ENCODE results near the gene RBM20. TPM values are rescaled to one million over a fixed set of nuclear protein-coding genes. Genes with fewer than 3 reads are reported as not detected.
"Not testable (repeated sequence)": the region's sequence is repeated elsewhere in the genome, so short reads cannot be mapped to it uniquely, and the experiment has no call there.

RBM20 gene
- total and polyA plus RNA-seq, 8 donors: under 0.01 to 6.2 (median 0.59) TPM; not detected in 2

DNA sequence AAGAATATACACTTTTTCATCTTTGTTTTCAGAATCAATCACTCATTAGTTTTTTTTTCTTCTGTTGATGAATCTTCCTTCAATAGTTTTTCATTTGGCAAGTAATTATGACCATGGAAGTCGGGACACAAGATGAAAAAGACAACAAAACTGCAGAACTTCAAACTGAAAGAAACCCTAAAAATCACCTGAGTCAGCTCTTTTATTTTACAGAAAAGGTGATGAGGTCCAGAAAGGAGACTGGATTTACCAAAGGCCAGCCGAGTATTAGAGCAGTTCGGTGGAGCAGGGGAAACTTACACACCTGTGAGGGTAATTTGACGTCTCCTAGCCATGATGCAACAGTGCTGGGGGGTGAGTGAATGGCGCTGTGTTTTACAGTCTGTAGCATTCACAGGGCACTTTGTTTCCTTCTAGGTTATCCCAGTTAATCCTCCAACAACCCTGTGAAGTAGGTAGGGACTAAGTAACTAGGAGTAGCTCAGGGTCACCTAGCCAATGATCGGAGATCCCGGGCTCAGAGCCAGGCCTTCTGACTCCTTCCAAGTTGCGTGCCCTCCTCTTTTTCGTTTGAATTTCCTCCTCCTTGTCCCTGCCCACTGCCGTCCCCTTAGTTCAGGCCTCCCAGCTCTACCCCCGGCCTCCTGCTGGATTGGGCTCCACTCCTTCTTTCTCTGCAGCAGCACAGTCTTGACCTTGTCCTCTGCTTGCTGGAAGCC is 14.0 kb downstream of the RBM20 start:
- Histone ChIP-seq H3K9me3 (no peaks in the 10 kb centered on the region), H3K36me3 (no peaks in the 10 kb centered on the region), H3K27me3 (peaks cover 0 to 33% (median 8%) of the 10 kb centered on the region in 3 donors), H3K4me3 (no peak overlapping the region), H3K27ac (no peak overlapping the region), H3K4me1 (peaks cover 0 to 5% (median 0%) of the 10 kb centered on the region in 4 donors)
- TF ChIP-seq POLR2A (IDR thresholded peaks at IDR 0.05) (no peak), POLR2AphosphoS5 (IDR thresholded peaks at IDR 0.05) (no peak), EP300 (IDR thresholded peaks at IDR 0.05) (no peak)
- TF ChIP-seq, protein P1, sequence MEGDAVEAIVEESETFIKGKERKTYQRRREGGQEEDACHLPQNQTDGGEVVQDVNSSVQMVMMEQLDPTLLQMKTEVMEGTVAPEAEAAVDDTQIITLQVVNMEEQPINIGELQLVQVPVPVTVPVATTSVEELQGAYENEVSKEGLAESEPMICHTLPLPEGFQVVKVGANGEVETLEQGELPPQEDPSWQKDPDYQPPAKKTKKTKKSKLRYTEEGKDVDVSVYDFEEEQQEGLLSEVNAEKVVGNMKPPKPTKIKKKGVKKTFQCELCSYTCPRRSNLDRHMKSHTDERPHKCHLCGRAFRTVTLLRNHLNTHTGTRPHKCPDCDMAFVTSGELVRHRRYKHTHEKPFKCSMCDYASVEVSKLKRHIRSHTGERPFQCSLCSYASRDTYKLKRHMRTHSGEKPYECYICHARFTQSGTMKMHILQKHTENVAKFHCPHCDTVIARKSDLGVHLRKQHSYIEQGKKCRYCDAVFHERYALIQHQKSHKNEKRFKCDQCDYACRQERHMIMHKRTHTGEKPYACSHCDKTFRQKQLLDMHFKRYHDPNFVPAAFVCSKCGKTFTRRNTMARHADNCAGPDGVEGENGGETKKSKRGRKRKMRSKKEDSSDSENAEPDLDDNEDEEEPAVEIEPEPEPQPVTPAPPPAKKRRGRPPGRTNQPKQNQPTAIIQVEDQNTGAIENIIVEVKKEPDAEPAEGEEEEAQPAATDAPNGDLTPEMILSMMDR (IDR thresholded peaks at IDR 0.05): no peak
- WGBS, 5 donors: 55 to 69% (median 59%) methylated on average over 11 of the region's 11 CpGs
- DNase-seq: no peak
- intact Hi-C loops (cut with DNase I; ENCODE audit: low total_unique reads): no loop called here

DNA sequence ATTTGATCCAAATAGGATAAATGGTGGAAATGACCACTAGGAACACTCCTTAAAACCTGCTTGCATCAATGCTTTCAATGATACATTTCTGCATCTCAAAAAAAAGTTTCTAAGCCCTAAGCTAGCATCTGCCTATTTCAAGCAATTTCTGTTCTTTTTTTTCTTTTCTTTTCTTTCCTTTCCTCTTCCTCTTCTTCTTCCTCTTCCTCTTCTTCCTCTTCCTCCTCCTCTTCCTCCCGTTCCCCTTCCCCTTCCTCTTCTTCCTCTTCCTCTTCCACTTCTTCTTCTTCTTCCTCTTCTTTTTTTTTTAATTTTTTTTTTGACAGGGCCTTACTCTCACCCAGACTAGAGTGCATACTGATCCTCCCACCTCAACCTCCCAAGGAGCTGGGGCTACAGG is 15.4 kb downstream of the RBM20 start:
- H3K4me3 ChIP-seq: no peak overlapping the region
- H3K4me1 ChIP-seq: peaks cover 0 to 5% (median 0%) of the 10 kb centered on the region in 4 donors
- TF ChIP-seq EP300 (IDR thresholded peaks at IDR 0.05): no peak
- TF ChIP-seq POLR2AphosphoS5 (IDR thresholded peaks at IDR 0.05): no peak
- no peak for TF ChIP-seq POLR2A (IDR thresholded peaks at IDR 0.05)
- TF ChIP-seq, protein P1 (IDR thresholded peaks at IDR 0.05): no peak
- H3K36me3 ChIP-seq: no peaks in the 10 kb centered on the region
- intact Hi-C loops (cut with DNase I; ENCODE audit: low total_unique reads): no loop called here
- DNase-seq: no peak
- 52 to 85% (median 75%) methylated on average over 1 of the region's 1 CpG for WGBS, 5 donors
- H3K9me3 ChIP-seq: no peaks in the 10 kb centered on the region
- H3K27me3 ChIP-seq: peaks cover 0 to 22% (median 0%) of the 10 kb centered on the region in 3 donors
- H3K27ac ChIP-seq: no peak overlapping the region

DNA sequence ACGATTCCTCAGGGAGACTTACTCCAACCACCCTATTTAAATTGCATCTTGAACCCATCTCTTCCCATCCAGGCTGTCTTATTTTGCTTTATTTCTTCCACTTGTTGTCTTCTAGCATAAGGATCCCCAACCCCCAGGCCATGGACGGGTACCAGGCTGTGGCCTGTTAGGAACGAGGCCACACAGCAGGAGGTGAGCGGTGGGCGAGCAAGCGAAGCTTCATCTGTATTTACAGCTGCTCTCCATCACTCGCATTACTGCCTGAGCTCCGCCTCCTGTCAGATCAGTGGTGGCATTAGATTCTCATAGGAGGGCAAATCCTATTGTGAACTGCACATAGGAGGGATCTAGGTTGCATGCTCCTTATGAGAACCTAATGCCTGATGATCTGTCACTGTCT is 16.2 kb downstream of the RBM20 start:
- H3K27ac ChIP-seq; H3K9me3 ChIP-seq; H3K4me3 ChIP-seq; DNase-seq; intact Hi-C loops (cut with DNase I; ENCODE audit: low total_unique reads); H3K4me1 ChIP-seq; H3K36me3 ChIP-seq: not testable (repeated sequence)
- peaks cover 0 to 22% (median 0%) of the 10 kb centered on the region in 3 donors for H3K27me3 ChIP-seq
- WGBS, 5 donors: 77 to 90% (median 83%) methylated on average over 8 of the region's 8 CpGs

DNA sequence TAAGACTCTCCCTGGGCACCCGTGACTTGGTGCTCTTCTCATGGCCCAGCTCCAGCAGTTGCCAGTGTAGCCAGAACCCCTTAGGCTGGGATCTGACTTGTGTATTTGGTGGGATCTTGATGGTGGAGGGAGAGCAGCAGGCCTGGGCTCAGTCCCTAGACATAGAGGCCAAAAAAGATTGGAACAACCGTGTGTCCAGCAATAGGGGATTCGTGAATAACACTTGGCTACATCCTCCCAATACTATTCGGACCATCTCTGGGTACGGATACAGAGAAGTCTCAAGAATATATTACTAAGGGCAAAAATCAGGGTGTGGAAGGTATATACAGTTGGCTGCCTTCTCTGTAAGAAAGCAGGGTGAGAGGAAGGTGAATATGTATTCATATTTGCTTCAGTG is 17.2 kb downstream of the RBM20 start:
- no peaks in the 10 kb centered on the region for H3K36me3 ChIP-seq
- no peak overlapping the region for H3K4me3 ChIP-seq
- no peak for DNase-seq
- intact Hi-C loops (cut with DNase I; ENCODE audit: low total_unique reads): no loop called here
- no peaks in the 10 kb centered on the region for H3K9me3 ChIP-seq
- H3K27me3 ChIP-seq: peaks cover 0 to 24% (median 0%) of the 10 kb centered on the region in 3 donors
- 85 to 95% (median 88%) methylated on average over 5 of the region's 5 CpGs for WGBS, 5 donors
- H3K27ac ChIP-seq: peak overlapping the region in 1 of 5 donors; percentile 34
- TF ChIP-seq, protein P1 (IDR thresholded peaks at IDR 0.05): no peak
- no peak for TF ChIP-seq POLR2AphosphoS5 (IDR thresholded peaks at IDR 0.05)
- no peak for TF ChIP-seq POLR2A (IDR thresholded peaks at IDR 0.05)
- no peak for TF ChIP-seq EP300 (IDR thresholded peaks at IDR 0.05)
- H3K4me1 ChIP-seq: peaks cover 0 to 5% (median 0%) of the 10 kb centered on the region in 4 donors

Data from stomach (tissue), 9 donors.